SK-N-MC (cell line): Measurements from ENCODE around the gene ARRDC3.

Experiments
- EZH2 ChIP-seq: fragments of 200-600 bp; sonication (generic); IDR thresholded peaks from one replicate; pipeline ENCODE4 v1.6.1; 2017; ENCODE audit warnings: antibody characterized with exemption
- POLR2AphosphoS5 ChIP-seq: IDR thresholded peaks from 2 replicates; pipeline ENCODE4 v1.6.1; 2012; ENCODE audit warnings: mild to moderate bottlenecking, low read depth, low read length, borderline replicate concordance

GRCh38 chr5:91403438-91403837, 20.3 kb upstream of the ARRDC3 start:
- TF ChIP-seq EZH2, result no peak
- TF ChIP-seq POLR2AphosphoS5, result no peak
